GM10266 (cell line): Measurements from ENCODE around the gene GRIN3B.

Experiments
- DNase-seq: peaks from one replicate; pipeline ENCODE4 v3.0.0; 2012; ENCODE audit errors: extremely low spot score
- TF ChIP-seq, protein P1 (sequence below): IDR thresholded peaks from 2 replicates; pipeline ENCODE4 v1.5.1; 2012; ENCODE audit warnings: mild to moderate bottlenecking, low read depth; ENCODE audit not compliant: control insufficient read depth, insufficient read depth; ENCODE audit errors: missing control alignments

GRIN3B gene, protein sequence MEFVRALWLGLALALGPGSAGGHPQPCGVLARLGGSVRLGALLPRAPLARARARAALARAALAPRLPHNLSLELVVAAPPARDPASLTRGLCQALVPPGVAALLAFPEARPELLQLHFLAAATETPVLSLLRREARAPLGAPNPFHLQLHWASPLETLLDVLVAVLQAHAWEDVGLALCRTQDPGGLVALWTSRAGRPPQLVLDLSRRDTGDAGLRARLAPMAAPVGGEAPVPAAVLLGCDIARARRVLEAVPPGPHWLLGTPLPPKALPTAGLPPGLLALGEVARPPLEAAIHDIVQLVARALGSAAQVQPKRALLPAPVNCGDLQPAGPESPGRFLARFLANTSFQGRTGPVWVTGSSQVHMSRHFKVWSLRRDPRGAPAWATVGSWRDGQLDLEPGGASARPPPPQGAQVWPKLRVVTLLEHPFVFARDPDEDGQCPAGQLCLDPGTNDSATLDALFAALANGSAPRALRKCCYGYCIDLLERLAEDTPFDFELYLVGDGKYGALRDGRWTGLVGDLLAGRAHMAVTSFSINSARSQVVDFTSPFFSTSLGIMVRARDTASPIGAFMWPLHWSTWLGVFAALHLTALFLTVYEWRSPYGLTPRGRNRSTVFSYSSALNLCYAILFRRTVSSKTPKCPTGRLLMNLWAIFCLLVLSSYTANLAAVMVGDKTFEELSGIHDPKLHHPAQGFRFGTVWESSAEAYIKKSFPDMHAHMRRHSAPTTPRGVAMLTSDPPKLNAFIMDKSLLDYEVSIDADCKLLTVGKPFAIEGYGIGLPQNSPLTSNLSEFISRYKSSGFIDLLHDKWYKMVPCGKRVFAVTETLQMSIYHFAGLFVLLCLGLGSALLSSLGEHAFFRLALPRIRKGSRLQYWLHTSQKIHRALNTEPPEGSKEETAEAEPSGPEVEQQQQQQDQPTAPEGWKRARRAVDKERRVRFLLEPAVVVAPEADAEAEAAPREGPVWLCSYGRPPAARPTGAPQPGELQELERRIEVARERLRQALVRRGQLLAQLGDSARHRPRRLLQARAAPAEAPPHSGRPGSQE

DNA sequence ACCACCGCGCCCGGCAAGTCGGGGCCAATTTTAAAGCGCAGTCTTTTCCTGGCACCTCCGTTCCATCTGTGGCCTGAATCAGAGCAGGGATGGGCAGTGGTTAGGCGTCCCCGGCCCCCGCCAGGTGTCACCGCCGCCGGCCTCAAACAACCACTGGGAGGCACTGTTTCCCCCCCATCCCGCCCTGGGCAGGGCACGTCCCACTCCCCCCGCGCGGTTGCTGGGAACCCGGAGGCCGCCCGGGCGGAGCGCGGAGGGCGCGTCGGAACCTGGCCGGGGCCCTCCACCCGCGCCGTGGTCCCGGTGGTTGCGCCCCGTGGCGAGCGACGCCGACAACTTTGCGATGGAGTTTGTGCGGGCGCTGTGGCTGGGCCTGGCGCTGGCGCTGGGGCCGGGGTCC, at the start of gene GRIN3B:
Gene GRIN3B, plus strand, starts transcription at position 325 of the 400 bp plus-strand sequence. Its CDS starts 19 bp downstream, at position 344.
- DNase-seq = peak; percentile 86
- TF ChIP-seq, protein P1, sequence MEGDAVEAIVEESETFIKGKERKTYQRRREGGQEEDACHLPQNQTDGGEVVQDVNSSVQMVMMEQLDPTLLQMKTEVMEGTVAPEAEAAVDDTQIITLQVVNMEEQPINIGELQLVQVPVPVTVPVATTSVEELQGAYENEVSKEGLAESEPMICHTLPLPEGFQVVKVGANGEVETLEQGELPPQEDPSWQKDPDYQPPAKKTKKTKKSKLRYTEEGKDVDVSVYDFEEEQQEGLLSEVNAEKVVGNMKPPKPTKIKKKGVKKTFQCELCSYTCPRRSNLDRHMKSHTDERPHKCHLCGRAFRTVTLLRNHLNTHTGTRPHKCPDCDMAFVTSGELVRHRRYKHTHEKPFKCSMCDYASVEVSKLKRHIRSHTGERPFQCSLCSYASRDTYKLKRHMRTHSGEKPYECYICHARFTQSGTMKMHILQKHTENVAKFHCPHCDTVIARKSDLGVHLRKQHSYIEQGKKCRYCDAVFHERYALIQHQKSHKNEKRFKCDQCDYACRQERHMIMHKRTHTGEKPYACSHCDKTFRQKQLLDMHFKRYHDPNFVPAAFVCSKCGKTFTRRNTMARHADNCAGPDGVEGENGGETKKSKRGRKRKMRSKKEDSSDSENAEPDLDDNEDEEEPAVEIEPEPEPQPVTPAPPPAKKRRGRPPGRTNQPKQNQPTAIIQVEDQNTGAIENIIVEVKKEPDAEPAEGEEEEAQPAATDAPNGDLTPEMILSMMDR = peak; percentile 51

DNA sequence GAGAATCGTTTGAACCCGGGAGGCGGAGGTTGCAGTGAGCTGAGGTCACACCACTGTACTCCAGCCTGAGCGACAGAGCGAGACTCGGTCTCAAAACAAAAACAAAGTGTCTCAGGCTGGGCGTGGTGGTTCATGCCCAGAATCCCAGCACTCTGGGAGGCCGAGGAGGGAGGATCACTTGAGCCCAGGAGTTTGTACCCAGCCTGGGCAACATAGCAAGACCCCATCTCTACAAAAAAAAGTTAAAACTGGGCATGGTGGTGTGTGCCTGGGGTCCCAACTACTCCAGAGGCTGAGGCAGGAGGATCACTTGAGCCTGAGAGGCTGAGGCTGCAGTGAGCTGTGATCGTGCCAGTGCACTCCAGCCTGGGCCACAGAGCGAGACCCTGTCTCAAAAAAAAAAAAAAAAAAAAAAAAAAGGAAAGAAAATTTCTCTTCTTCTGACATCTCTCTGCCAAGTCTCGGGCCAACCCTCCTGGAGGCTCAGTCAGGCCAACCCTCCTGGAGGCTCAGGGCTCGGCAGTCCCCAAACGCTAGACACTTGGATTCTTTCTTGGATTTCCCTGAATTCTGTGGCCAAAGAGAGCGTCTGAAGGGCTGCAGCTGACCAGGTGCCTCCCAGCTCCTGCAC, 48.1 kb upstream of the GRIN3B start:
- DNase-seq = no peak
- TF ChIP-seq, protein P1 = no peak

DNA sequence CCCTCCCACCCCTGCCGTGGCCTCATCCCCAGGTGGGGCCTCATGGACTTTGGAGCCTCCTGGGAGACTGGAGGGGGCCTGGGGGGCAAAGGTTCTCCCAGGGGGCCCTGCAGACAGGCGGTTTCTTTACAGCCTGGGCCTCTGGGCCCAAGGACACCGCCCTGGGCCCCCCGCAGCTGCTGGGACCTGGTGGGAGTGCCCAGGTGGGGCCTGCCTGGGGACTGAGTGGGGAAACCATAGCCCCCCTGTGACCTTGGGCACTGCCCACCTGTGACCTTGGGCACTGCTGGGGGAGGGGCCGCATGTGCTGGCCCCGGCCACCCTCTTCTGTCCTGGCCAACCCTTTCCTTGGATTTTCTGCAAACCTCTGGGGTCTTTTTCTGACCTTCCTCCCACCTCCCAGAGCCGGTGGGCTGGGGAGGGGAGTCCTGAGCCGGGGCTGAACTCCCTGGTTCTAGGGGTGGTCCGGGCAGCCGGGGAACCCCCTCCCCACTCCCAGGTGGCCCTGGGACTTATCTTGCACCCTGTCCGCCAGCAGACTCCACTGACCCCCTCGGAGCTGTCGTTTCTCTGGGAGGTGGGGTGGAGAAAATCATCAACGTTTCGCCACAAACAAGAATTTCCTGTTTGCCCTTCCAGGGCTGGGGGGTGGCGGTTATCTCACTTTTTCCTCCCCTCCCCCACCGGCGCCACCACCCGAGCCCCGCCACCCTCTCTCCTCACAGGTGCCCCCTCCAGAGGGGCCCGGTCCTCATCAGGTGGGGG, 47.4 kb upstream of the GRIN3B start:
- DNase-seq = no peak
- TF ChIP-seq, protein P1 = no peak

DNA sequence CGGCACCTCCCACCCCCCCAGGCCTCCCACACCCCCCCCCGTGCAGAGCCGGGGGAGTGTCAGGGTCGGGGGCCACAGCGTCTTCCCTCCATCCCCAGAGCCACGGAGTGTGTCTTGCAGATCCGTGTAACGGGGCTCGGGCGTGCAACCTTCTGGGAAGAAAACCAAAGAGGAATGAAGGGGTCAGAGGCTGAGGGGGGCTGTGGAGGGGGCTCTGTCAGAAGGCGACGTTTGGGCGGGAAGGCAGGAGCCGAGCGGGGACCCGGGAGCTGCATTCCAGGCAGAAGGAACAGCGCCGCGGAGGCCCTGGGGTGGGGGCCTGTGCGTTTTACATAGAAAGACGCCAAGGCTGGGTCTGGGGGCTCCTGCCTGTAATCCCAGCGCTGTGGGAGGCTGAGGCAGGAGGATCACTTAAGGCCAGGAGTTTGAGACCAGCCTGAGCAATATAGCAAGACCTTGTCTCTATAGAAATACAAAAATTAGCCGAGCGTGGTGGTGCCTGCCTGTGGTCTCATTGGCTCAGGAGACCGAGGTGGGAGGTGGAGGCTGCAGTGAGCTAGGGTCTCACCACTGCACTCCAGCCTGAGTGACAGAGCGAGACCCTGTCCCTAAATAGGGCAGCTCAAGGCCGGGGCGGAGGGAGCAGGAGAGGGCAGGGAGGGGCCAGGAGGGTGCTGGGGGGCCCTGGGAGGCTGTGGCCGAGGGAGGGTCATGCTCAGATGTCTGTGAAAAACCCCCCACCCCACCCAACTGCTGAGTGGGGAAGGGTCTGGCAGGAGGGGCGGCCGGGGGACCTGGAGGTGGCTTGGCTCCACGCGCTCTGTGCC, 46.6 kb upstream of the GRIN3B start:
- TF ChIP-seq, protein P1 = no peak
- DNase-seq = no peak

DNA sequence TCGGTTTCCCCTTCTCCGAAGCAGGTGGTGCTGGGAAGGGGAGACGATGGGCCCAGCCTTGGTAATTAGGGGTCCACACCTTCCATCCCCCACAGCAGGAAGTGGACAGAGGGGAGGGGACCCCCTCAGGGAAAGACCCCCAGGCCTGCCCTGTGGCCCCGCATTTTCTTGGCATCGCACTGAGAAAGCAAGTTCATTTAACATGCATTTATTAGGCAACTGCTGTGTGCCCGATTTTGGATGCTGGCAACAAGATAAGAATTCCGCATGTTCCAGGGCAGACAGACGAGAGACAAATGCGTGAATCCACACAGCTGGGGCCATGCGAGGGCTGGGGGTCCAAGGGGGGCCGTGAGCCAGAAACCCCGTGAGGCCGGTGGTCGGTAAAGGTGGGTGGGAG, 45.9 kb upstream of the GRIN3B start:
- TF ChIP-seq, protein P1 = no peak
- DNase-seq = no peak
